ENCODE results near the gene SPTBN2.
"Not testable (repeated sequence)": the region's sequence is repeated elsewhere in the genome, so short reads cannot be mapped to it uniquely, and the experiment has no call there.

The SPTBN2 gene

DNA sequence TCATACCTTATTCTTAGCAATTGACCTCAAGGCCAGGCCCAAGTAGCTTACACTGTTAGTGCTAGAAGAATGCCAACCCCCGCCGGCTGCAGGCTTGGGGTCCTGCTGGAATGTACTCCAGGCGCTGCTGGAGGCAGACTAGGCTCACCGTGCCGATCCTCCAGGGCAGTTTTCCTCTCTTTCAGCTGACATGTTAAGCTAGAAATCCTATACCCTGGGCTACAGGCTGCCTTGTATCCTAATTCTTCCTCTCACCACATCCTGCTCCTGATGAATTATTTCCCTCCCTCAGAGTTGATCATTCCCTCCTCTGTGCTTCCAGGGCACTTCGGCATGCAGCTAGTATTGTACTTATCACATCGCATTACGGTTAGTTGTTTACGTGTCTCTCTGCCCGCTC, 3.4 kb downstream of the SPTBN2 start:
- DNase-seq (ENCODE audit: low read depth): no peak
- no peak overlapping the region for H3K4me3 ChIP-seq (ENCODE audit: low read depth, low read length)

DNA sequence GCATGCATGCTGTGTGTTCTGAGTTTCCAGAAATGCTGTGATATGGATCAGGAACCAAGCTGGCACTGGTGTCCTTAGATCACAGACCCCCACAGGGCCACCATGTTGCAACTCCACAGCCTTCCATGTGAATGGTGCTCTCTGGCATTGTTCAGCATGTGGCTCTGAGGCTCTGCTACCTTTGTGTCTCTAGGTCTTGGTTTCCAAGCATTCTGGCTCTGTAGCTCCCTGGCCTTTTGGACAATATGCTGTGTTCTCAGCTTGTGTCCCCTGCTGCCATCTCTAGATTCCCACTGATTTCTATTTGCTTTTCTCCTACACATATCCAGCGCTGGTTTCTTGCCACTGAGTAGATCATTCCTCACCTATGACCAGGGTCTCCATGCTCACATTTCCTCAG, 3.9 kb downstream of the SPTBN2 start:
- DNase-seq (ENCODE audit: low read depth): no peak
- H3K4me3 ChIP-seq (ENCODE audit: low read depth, low read length): no peak overlapping the region

DNA sequence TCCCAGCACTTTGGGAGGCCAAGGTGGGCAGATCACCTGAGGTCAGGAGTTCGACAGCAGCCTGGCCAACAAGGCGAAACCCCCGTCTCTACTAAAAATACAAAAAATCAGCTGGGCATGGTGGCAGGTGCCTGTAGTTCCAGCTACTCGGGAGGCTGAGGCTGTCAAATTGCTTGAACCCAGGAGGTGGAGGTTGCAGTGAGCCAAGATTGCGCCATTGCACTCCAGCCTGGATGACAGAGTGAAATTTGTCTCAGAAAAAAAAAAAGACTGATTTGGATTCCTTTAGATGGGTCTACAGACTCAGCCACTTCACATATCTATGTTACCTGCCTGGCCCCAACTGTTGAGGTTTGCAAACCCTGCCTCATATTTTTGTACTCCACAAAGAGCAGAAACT, 4.8 kb downstream of the SPTBN2 start:
- DNase-seq (ENCODE audit: low read depth); H3K4me3 ChIP-seq (ENCODE audit: low read depth, low read length): not testable (repeated sequence)

DNA sequence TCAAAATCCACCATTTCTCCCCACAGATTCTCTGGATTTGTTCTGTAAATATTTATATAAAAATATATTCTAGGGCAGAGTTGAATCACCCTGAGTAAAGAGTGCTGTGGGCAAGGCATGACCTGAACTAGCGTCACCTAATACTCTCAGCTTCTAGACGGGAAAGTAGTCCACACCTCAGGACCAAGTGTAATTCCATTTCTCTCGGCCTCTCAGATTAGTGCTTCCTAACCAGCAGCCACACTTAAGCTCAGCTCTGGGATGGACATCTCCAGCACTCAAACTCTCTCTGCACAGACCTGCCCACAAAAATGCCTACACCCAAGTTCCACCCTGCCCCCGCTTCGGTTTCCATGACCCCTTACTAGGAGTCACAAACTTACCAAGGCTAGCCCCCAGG, 5.3 kb downstream of the SPTBN2 start:
- no peak for DNase-seq (ENCODE audit: low read depth)
- H3K4me3 ChIP-seq (ENCODE audit: low read depth, low read length): no peak overlapping the region

DNA sequence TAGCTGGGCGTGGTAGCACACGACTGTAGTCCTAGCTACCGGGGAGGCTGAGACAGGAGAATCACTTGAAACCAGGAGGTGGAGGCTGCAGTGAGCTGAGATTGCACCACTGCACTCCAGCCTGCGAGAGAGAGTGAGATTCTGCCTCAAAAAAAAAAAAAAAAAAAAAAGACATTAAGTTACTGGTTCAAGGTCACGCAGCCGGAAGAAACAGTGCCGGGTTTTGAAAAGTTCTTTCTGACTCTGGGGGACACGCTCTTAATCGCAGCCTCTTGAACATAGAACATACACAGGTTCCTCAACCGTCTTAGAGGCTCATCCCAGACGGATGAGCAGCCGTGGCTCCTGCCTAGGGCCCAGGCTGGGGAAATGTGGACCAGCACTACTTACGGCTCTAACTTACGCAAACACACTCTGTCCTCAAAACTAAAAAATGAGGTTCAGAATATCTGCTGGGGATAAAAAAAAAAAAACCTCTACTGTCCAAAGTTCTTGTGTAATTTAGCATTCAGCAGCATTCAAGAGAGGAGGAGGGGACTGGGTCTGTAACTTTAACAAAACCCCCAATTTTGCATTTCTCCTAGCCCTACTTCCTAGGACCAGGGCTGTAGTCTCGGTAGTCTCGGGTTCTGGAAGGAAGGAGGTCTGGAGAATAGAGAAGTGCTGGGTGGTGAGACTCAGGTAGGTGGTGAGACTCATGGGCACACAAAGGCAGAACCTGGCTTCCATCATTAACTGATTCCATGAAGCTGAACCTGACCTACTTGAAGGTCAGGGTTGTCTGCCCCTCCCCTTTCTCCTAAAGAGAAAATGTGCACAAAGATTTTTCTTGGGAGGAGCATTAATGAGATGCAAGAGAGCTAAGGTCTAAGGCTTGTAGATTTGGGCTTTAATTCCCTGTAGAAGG, 6.0 kb downstream of the SPTBN2 start:
- DNase-seq (ENCODE audit: low read depth): no peak
- H3K4me3 ChIP-seq (ENCODE audit: low read depth, low read length): no peak overlapping the region

DNA sequence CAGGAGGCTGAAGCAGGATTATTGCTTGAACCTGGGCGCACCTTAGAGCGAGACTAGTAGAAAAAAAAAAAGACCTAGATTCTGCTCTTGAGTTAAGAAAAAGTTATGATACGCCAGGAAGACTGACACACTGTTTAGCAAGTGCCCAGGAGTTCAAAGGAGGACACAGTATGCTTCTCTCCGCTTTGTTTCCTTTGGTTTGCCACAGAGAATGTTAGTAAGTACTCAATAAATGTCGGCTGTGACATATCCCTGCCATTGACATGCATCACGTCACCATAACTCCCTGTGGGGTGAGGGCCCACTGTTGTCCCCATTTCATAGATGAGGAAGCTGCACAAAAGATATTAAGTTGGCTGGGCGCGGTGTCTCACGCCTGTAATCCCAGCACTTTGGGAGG, 7.1 kb downstream of the SPTBN2 start:
- DNase-seq (ENCODE audit: low read depth): no peak
- H3K4me3 ChIP-seq (ENCODE audit: low read depth, low read length): no peak overlapping the region

DNA sequence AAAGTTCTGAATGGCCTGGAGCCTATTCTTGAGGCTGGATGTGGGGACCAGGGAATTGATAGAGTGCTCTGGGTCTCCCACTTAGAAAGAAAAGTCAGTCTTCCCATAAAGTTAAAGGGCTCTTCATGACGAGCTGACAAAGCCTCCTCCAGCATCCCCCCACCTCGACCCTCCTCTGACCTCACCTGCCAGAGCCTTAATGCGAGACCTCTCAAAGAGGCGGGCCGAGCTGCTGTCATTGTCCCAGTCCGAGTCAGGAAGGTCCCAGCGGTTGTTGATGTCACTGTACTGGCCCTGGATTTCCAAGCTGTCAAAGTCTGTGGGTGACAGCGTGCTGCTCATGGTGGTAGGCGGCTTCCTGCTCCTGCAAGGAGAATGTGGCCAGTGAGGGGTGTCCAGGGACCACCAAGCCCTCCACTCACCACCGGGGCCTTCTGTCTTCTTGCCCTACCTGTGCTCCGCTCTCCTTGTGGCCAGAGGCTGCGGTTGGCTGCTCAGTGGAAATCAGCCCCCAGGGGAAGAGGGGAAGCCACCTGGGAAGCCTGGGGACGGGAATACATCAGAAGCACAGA, 8.0 kb downstream of the SPTBN2 start:
- no peak overlapping the region for H3K4me3 ChIP-seq (ENCODE audit: low read depth, low read length)
- DNase-seq (ENCODE audit: low read depth): no peak

DNA sequence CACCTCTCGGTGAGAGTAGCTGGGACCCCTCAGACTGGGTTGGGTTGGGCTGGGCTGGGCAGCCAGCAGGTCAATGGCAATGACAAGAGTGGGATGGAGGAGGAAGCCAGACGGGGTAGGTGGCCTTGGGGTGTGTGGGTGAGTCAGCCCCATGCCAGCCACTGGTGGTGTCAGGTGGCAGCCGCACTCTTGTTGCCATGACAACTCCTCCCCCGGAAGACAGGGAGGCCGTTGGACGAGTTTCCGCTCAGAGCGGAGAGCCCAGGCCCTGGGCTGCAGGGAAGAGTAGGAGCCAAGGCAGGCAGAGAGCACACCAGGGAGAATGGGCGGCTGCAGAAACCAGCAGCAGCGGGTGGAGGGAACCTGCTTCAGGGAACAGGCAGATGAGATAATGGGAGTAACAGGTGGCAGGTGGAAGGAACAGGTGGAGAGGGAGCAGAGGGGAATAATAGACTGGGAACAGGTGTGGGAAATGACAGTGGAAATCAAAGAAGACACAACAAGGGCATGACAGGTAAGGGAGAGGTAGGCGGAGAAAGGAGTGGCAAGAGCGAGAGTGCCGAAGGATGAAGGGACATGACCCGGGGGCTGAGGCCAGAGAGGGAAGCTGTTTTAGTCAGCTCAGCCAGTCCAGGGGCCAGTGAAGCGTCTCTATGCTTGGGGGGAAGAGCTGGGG, 8.7 kb downstream of the SPTBN2 start:
- peak; percentile 16 for DNase-seq (ENCODE audit: low read depth)

DNA sequence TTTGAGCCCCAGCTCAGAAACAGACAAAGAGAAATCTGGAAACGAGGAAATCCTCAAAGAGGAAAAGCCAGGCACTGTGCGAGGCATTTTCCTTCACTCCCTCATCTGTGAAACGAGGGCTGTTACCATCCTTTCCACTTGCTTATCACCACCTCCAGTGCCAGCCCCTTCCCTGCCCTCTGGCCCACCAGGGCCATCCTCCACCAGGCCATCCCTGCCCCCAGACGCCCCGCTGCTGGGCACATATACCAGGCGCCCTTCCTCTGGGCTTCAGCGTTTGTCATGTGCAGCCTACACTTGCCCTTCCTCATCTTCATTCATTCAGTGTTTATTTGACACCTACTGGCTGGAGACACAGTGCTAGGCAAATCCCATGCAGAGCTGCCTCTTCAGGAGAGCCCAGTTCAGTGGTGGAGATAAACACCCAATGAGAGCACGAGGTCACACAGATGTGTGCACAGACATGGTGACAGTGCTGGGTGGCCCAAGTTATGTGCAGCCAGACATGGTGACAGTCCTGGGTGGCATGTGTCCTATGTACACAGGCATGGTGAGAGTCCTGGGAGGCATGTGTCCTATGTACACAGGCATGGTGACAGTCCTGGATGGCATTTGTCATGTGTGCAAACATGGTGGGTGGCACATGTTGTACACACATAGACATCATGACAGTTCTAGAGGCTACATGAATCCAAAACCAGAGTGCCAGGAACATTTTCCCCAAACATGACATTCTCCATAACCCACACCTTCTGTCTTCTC, 9.7 kb downstream of the SPTBN2 start:
- DNase-seq (ENCODE audit: low read depth): no peak
- no peak overlapping the region for H3K4me3 ChIP-seq (ENCODE audit: low read depth, low read length)

More for the DNA sequence above, 8.7 kb downstream of the SPTBN2 start:
- no peak overlapping the region for H3K4me3 ChIP-seq (ENCODE audit: low read depth, low read length)

DNA sequence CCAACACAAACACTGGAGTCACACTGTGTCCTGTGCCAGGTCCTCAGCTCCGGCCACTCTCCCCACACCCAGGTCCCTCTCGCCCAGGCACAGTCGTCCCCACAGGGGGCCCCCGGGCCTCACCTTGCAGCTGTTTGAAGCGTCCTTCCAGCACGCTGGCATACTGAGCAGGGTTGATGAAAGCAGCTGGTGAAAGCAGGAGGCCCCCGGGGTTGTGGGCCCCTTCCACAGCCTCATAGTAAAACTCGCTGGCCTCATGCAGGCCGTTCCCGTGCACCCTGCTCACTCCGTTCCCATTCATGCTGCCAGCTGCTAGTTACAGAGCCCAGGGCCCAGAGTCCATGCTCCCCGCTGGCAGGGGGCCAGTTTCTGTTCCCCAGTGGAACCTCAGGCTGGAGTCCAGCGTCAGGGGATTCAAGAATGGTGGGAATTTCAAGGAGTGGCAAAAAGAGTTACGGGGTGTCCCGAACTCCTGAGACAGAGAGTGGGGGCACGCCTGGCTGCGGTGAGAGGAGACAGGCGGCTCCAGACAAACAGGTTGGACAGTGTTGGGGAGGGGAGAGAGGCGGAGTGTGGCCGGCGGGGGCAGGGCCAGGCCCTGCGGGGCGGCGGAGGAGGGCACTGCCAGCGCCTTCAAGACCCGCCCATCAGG, 10.6 kb downstream of the SPTBN2 start:
- no peak overlapping the region for H3K4me3 ChIP-seq (ENCODE audit: low read depth, low read length)
- DNase-seq (ENCODE audit: low read depth): no peak

DNA sequence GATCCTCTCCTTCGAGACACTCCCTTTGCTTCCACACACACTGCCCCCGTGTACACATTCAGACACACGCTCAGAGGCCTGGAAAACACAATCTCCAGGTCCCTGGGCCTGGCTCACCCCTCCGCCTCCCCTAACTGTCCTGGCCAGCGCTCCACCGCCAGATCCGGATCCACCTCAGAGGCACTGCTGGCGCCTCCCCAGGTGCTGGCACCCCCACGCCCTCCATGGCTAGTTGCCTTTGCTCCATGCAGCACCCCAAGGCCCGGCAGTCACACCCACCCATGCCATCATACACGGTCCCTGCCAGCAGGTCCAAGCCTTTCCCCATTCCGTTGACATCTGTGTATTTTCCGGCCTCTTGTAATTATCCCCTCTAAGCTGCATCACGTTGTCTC, 11.1 kb downstream of the SPTBN2 start:
- no peak for DNase-seq (ENCODE audit: low read depth)
- H3K4me3 ChIP-seq (ENCODE audit: low read depth, low read length): no peak overlapping the region

DNA sequence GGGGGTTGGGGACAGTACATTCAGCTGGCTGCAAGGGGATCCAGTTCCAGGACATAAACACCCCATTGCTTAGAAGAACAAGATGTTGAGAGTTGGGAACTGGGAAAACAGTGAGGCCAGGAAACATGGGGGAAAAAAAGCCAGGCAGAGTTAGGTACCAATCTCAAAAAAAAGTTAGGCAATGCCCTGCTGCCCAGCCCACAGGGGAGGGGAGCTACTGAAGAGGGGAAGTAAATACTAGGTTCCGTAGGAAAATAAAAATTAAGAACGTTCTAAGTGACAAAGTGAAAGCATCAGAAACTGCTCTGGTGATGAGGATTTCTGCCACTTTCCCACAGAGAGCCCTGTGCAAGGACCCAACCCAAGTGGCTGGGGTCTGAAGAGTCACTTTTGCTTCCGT, 12.0 kb downstream of the SPTBN2 start:
- no peak overlapping the region for H3K4me3 ChIP-seq (ENCODE audit: low read depth, low read length)

DNA sequence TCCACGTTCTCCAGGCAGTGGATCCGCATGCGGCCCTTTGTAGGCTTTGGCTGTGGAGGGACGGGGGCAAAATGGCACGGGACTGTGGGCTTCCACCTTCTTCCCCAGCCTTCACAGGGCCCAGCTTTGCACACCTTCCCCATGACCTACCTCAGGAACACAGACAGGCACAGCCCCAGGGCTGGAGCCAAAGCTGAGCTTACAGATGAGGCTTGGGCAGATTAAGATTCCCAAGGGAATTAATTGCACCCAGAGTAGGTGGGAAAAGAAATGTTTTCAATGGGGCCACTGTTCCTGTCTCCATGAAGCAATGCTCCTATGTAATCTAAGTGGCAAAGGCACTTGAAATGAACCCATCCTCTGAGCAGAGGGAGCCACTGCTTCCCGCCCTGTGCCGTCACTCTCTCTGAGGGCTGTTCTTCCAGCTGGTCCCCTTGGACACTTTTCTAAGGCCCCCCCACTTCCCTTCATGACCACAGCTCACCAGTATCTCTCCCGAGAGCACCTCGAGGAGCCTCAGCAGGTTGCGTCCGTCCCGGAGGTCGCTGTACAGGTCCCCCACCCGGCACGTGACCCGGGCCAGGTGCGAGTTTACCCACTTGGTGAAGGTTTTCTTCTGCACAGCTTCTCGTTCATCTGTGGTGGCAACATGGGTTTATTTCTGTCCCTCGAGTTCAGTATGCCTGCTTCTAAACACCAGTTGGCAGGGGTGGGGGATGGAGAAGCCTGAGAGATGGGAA, 13.5 kb downstream of the SPTBN2 start:
- no peak overlapping the region for H3K4me3 ChIP-seq (ENCODE audit: low read depth, low read length)
- no peak for DNase-seq (ENCODE audit: low read depth)

More for the DNA sequence above, 12.0 kb downstream of the SPTBN2 start:
- no peak for DNase-seq (ENCODE audit: low read depth)

DNA sequence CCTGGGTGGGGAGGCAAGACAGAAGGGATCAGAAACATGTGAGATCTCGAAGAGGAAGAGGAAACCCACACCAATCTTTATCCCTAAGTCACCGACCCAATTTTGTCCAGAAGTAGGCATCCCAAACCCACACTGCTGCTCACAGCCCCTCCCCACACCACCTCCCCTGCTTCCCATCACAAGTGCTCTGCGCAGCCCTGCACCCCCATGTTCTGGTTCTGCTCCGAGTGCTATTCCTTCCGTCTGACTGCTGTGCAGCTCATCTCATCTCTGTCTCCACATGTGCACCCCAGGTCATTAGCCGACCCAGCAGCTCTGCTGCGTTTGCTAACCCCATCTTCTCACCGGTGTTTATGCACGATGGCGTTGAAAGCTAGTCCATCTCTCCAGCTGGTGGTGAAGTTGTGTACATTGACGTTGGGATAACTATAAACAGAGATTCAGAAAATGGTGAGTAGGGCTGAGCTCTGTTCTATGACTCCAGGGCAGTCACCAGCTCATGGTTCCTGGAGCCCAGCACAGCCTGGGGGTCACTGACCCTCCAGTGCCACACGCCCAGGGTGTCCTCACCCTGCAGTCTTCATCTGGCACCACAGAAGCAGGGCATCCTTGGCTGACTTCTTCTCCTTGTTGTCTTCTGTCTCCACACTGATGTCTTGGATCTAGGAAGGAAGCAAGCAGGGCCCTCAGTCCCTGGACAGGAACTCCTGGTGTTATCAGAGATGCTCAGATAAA, 15.1 kb downstream of the SPTBN2 start:
- no peak for DNase-seq (ENCODE audit: low read depth)
- no peak overlapping the region for H3K4me3 ChIP-seq (ENCODE audit: low read depth, low read length)

DNA sequence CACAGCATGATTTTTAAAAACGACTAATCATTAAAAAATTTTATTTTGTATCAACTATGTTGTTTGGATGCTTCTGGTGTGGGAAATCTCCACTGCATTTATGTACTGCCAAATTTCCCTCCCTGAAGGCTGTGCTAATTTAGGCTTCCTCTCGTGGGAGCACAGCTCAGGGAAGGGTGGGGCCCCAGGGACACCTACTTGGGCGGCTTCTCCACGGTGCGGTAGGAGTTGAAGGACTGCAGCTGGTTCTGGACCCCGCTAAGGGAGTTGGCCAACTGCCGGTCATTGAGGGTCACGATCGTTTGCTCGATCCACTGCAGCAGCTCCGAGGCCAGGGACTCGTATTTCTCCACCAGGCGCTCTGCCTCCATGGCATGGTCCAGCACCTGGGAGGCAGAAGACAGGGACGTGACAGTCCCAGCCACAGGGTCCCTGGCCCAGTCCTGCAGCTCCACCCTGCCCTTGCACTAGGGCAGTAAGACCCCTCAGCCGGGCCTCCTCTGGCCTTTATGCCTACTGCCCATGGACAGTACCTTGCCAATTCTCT, 18.6 kb downstream of the SPTBN2 start:
- no peak for DNase-seq (ENCODE audit: low read depth)
- no peak overlapping the region for H3K4me3 ChIP-seq (ENCODE audit: low read depth, low read length)

DNA sequence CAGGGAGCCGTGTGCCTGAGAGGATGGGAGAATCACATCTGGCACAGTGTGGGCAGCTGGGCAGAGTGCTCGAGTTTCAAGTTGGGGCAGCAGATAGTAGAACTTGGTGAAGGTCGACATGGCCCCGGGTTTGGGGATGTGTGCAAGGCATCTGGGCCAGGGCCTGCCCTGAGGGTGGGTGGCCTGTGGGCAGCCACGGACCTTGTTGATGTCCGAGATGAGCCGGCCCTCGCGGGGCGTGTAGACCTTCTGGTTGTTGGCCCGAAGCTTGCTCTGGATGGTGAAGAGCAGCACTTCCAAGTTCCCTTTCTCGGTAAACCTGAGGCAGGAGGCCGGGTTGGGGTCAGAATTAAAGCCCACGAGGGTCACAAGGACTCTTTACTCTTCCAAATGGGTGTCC, 20.3 kb downstream of the SPTBN2 start:
- DNase-seq (ENCODE audit: low read depth): no peak

DNA sequence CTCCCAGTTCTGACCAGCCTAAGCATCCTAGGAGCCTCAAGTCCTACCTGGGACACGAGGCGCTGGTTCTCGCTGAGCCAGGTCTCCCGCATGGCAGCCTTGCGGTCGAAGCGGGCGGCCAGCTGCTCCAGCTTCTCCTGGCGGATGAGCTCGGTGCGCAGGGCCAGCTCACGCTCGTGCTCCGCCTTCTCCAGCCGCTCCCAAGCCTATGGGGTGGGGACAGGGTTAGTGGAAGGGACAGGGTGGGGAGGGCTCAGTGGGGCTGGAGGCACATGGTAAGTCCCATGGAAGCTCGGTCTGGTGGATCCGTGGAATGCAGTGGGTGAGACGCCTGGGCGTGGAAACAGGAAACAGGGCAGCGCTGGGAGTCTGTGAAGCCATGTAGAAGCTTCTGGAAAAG, 20.9 kb downstream of the SPTBN2 start:
- DNase-seq (ENCODE audit: low read depth): no peak
- H3K4me3 ChIP-seq (ENCODE audit: low read depth, low read length): no peak overlapping the region

More for the DNA sequence above, 20.3 kb downstream of the SPTBN2 start:
- H3K4me3 ChIP-seq (ENCODE audit: low read depth, low read length): no peak overlapping the region

DNA sequence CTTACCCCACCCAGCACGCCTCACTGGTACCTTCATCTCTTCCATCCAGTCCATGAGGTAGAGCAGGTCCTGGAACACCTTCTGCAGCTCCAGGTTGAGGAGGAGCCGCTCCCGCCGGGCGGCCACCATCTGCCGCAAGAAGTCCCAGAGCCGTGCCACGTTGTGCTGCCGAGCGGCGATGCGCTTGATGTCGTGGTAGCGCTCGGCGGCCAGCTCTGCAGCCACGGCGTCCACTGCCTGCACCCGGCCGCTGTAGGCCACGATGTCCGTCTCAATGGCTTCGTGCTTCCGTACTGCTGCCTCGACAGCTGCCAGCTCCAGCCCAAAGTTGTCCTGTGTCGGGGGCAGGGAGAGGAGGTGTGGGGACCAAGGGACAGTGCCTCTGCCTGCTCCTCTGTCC, 21.5 kb downstream of the SPTBN2 start:
- DNase-seq (ENCODE audit: low read depth): no peak
- H3K4me3 ChIP-seq (ENCODE audit: low read depth, low read length): no peak overlapping the region
